Astrocyte (in vitro differentiated cells and primary cell): ENCODE data around the gene HNRNPD.

Experiments used
- CTCF ChIP-seq: IDR thresholded peaks from 2 replicates; pipeline ENCODE4 v1.5.1; 2011; ENCODE audit warnings: low read depth, mild to moderate bottlenecking, inconsistent platforms, low read length, moderate library complexity; ENCODE audit not compliant: insufficient read depth
- EZH2 ChIP-seq: IDR thresholded peaks from 2 replicates; pipeline ENCODE4 v1.6.1; 2012; ENCODE audit warnings: mild to moderate bottlenecking, low read length, inconsistent platforms; ENCODE audit not compliant: insufficient read depth

GRCh38 chr4:82376109-82376508, 2.3 kb upstream of the HNRNPD start:
- no peak for TF ChIP-seq CTCF
- no peak for TF ChIP-seq EZH2
